GM10847 (cell line): ENCODE data around the gene PRKCE.

ENCODE experiments used
- POLR2A ChIP-seq: IDR thresholded peaks from 2 replicates; pipeline ENCODE4 v1.6.1; 2011; ENCODE audit not compliant: insufficient read length; ENCODE audit errors: extremely low read depth

PRKCE gene

GRCh38 chr2:45623098-45623497 lies 28.4 kb upstream of the PRKCE start:
- TF ChIP-seq POLR2A: no peak

- no peak for TF ChIP-seq POLR2A
Measured at GRCh38 chr2:45625824-45626223, 25.7 kb upstream of the PRKCE start.

GRCh38 chr2:45626387-45627221 lies 24.9 kb upstream of the PRKCE start:
- TF ChIP-seq POLR2A: no peak

- no peak for TF ChIP-seq POLR2A
Measured at GRCh38 chr2:45627911-45628310, 23.6 kb upstream of the PRKCE start.

GRCh38 chr2:45629971-45630370 lies 21.5 kb upstream of the PRKCE start:
- no peak for TF ChIP-seq POLR2A

DNA sequence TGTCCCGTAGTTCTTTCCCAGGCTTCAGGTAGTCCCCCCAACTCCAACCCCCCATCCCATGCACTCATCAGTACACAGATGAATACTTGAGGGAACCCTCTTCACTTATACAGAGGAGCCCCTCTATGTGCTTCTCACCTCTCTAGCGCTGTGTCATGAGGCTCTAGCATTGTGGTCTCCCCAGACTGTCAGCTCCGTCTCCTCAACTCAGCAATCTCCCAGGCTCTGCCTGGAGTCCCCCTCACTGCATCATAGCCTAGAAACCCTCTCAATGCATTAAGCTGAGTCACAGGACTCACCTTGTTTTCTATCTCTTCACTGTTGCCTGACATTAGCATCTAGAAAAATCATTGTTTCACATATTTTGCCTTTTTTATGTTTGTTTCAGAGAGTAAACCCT lies 20.2 kb upstream of the PRKCE start:
- TF ChIP-seq POLR2A: no peak

GRCh38 chr2:45631955-45632354 lies 19.5 kb upstream of the PRKCE start:
- TF ChIP-seq POLR2A: no peak

DNA sequence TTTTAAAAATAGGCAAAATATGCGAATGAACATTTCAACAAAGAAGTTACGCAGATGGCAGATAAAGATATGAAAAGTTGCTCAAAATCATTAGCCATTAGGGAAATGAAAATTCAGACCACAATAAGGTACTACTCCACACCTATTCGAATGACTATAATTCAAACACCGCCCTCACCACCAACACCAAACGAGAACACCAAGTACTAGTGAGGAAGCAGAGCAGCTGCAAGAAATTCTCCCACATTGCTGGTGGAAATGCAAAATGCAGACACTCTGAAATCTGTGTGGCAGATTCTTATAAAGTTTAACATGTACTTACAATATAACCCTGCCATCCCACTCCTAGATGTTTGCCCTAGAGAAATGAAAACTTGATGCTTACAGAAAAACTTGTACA lies 17.3 kb upstream of the PRKCE start:
- no peak for TF ChIP-seq POLR2A

DNA sequence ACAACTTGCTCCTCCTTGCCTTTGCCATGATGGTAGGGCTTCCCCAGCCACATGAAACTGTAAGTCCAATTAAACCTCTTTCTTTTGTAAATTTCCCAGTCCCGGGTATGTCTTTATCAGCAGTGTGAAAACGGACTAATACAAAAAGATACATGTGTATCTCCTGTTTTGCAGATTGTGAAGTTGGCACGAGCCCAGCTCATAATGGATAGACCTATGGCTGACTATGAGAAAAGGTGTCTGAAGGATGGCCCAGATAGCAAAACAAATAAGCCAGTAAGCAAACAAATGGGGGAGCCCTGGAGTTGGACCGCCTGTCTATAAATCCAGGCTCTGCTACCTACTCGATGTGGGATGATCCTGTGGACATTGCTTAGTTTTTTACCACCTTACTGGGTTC lies 15.5 kb upstream of the PRKCE start:
- TF ChIP-seq POLR2A: no peak

- TF ChIP-seq POLR2A: no peak
Measured at GRCh38 chr2:45637440-45637839, 14.0 kb upstream of the PRKCE start.

- TF ChIP-seq POLR2A: no peak
Measured at GRCh38 chr2:45640576-45640975, 10.9 kb upstream of the PRKCE start.

- no peak for TF ChIP-seq POLR2A
Measured at GRCh38 chr2:45643095-45643494, 8.4 kb upstream of the PRKCE start.

DNA sequence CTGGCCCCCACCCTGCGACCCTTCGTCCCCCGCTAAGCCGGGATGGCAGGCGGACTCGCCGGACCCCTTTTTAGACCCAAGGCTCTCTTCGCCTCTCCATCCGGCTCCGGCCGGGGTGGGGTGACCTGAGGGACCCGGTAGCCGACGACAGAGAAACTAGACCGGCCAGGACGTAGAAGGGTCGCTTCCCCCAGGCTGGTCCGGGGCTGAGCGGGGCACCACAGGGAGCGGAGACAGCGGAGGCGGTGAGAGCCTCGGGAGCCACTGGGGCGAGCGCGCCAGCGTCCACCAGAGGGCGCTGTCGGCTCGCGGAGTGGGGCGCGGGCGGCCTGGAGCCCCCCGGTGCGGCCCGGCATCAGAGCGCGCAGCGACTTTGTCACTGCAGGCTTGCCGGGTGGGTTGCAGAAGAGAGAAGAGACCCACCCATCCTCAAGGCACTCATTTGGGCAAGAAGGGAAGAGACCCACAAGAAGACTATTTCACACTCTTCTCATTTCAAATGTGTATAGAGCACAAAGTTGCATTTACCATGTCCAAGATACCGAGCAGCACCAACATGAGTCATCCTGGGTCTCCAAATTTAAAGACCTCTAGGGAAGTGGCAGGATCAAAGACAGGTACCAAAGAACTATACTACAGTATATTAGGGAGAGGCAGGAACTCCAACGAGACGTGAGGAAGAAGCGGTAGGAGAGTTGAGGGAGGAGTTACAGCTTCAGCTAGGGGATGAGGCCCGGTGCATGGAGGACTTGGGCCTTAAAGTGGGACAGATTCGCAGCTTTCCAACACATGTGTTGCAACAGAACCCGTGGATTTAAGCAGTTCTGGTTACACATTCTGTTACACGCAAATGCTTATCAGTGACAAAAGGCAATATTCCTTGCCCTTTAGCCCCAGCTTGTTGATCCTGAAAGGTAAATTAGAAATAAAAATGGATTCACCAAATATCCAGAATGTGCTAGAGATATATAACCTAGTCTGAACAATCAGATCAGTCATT lies 7.6 kb upstream of the PRKCE start:
- no peak for TF ChIP-seq POLR2A

DNA sequence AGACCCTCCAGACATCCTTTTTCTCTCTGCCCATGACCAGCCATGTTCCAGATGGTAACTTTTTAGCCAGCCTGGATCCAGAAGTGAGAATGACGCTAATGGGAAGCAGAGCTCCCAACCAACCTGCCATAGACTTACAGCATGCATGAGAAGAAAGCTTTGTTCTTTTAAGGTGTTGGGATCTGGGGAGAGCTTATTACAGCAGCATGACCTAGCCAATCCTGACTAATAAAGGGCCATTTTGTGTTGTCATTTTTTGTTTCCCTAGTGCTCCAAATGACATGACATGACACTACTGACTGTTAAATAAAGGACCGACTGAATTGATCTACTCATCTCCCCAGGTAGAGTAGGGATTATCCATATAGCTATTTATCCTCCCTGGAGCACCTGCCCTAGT lies 5.2 kb upstream of the PRKCE start:
- TF ChIP-seq POLR2A: no peak

- no peak for TF ChIP-seq POLR2A
Measured at GRCh38 chr2:45647356-45647755, 4.1 kb upstream of the PRKCE start.

DNA sequence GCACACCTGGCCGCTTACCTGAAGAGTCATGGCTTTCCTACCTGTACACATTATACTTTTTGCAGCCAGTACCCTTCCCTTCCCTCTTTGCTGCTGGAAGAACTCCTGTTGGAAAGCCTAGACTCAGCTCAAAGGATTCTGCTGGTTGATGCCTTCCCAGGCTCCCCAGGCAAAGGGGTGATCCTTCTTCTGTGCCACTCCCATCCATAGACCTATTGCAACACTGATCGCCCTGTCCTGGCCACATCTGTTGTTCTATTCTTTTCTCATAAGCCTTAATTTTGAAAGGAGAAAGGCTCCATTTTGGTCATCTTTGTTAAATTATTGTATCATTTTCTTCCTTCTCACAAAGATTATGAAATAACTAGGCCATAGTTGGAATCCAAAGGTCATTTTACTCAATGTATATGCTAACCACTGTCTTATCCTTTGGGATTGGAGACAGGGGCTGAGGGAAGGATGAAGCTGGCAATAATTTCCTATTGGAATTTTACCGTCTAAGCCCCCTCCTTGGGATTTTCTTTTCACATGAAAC lies 3.4 kb upstream of the PRKCE start:
- no peak for TF ChIP-seq POLR2A

- TF ChIP-seq POLR2A: no peak
Measured at GRCh38 chr2:45648636-45649035, 2.8 kb upstream of the PRKCE start.
